ENCODE results near the gene ATP5MC2. TPM values are rescaled to one million over a fixed set of nuclear protein-coding genes. Genes with fewer than 3 reads are reported as not detected.
"Not testable (repeated sequence)": the region's sequence is repeated elsewhere in the genome, so short reads cannot be mapped to it uniquely, and the experiment has no call there.

Gene ATP5MC2
- total RNA-seq, 4 donors from 2014 or later: 194 to 295 (median 245) TPM

DNA sequence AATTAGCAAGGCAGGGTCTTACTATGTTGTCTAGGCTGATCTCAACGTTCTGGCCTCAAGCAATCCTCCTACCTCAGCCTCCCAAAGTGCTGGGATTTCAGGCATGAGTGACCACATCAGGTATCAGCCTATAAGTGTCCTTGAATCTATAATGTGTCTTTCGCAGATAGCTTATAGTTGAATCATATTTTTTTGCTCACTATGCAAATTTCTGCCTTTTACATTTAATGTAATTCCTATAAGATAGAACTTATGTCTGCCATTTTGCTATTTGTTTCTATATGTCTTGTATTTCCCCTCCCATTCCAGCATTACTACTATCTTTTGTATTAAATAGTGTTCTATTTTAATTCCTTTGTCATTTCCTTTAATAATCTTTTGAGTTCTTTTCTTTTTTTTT, 39.2 kb downstream of the ATP5MC2 start:
- no peak for ATAC-seq (ENCODE audit: low FRiP score)
- DNase-seq (ENCODE audit: low spot score): no peak
- TF ChIP-seq, protein P1, sequence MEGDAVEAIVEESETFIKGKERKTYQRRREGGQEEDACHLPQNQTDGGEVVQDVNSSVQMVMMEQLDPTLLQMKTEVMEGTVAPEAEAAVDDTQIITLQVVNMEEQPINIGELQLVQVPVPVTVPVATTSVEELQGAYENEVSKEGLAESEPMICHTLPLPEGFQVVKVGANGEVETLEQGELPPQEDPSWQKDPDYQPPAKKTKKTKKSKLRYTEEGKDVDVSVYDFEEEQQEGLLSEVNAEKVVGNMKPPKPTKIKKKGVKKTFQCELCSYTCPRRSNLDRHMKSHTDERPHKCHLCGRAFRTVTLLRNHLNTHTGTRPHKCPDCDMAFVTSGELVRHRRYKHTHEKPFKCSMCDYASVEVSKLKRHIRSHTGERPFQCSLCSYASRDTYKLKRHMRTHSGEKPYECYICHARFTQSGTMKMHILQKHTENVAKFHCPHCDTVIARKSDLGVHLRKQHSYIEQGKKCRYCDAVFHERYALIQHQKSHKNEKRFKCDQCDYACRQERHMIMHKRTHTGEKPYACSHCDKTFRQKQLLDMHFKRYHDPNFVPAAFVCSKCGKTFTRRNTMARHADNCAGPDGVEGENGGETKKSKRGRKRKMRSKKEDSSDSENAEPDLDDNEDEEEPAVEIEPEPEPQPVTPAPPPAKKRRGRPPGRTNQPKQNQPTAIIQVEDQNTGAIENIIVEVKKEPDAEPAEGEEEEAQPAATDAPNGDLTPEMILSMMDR (IDR thresholded peaks at IDR 0.05): no peak

DNA sequence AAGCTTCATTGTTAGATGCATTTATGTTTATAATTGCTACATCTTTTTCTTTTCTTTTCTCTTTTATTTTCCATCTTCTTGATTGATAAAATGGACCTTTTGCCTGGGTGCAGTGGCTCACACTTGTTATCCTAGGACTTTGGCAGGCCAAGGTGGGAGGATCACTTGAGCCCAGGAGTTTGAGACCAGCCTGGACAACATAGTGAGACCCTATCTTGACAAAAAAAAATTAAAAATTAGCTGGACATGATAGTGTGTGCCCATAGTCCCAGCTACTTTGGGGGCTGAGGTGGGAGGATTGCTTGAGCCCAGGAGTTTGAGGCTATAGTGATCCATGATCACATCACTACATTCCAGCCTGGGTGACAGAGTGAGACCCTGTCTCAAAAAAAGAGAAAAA, 40.2 kb downstream of the ATP5MC2 start:
- not testable (repeated sequence) for DNase-seq (ENCODE audit: low spot score); ATAC-seq (ENCODE audit: low FRiP score)

DNA sequence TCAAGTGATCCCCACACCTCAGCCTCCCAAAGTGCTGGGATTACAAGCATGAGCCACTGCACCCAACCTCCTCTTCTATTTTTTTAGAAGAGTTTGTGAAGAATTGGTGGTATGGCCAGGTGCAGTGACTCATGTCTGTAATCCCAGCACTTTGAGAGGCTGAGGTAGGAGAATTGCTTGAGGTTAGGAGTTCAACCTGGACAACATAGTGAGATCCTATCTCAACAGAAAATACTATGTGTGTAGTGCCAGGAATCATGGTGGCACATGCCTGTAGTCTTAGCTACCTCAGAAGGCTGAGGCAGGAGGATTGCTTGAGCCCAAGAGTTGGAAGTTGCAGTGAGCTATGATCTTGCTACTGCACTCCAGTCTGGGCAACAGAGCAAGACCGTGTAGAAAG, 44.2 kb downstream of the ATP5MC2 start:
- DNase-seq (ENCODE audit: low spot score) (no peak), ATAC-seq (ENCODE audit: low FRiP score) (no peak)
- TF ChIP-seq, protein P1 (IDR thresholded peaks at IDR 0.05): no peak

DNA sequence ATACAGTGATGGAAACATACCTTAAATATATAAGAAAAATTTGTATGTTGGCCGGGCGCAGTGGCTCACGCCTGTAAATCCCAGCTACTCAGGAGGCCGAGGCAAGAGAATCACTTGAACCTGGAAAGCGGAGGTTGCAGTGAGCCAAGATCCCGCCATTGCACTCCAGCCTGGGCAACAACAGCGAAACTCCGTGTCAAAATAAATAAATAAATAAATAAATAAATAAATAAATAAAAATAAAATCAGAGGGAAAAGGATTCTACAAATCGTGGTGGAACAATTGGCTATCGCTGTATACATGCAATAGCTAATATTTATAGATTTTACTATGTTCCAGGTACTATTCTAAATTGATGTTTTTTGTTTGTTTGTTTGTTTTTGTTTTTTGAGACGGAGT, 48.0 kb downstream of the ATP5MC2 start:
- TF ChIP-seq, protein P1 (IDR thresholded peaks at IDR 0.05): no peak
- ATAC-seq (ENCODE audit: low FRiP score) (no peak), DNase-seq (ENCODE audit: low spot score) (no peak)

DNA sequence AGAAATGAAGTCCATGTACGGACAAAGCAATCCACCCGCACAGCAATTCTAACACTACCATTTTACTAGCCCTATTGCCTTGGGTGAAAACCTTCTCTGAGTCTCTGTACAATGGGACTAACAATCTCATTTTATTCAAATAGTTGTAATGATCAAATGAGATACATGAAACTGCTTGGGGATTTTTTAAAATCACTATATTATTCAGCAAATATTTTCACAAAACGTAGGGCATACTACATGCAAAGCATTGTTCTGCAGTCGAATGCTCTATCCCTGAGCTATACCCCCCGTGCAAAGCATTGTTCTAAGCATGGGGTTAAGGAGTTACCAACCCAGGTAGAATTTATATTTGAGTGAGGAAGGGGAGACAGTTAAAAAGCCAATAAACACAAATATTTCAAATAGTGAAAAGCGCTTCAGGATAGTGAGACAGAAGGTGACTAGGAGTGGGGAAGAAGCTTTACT, 49.1 kb downstream of the ATP5MC2 start:
- no peak for ATAC-seq (ENCODE audit: low FRiP score)
- TF ChIP-seq, protein P1 (IDR thresholded peaks at IDR 0.05): no peak

DNA sequence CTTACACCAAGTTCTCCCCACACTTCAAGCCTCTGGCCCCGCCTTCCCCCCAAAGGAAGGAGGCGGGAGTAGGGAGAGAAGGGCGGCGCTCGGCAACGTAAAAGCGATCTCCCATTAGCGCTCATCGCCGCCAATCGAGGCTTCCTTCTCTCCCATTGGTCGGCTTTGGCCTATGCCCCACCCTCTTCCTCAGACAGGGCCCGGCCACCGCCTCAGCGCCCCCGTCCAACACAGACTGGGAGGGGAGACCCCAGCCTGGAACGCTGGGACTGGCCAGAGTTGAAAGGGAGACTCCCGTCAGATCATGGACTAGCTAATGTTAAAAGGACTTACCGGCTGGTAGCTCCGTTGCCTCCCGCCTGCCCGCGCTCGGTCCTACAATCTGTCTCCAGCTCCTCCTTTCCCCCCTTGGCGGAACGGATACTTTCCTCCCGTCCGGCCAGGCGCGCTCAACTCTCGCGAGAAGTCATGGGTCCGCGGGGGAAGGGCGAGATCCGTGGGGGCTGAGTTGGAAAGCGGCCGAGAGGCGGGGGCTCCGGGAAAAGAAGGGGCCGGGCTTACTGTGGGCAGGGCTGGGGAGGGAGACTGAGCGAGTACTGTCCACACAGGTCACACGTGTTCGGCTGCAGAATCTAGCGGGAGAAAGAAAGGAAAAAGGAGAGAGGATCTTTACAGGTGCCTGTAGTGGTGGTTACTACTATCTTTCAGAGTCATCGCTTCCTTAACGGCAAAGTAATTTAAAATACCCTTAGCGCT, 49.8 kb downstream of the ATP5MC2 start, which contains the start of gene ATF7:
ATF7 (minus strand) TSS at position 437 of the 756 bp plus-strand sequence. CDS start 25,382 bp downstream, outside the sequence.
- DNase-seq (ENCODE audit: low spot score) (peak; percentile 98), ATAC-seq (ENCODE audit: low FRiP score) (peak; percentile 100)
- TF ChIP-seq, protein P1 (IDR thresholded peaks at IDR 0.05): no peak

More for the DNA sequence above, 49.1 kb downstream of the ATP5MC2 start:
- DNase-seq (ENCODE audit: low spot score): no peak

DNA sequence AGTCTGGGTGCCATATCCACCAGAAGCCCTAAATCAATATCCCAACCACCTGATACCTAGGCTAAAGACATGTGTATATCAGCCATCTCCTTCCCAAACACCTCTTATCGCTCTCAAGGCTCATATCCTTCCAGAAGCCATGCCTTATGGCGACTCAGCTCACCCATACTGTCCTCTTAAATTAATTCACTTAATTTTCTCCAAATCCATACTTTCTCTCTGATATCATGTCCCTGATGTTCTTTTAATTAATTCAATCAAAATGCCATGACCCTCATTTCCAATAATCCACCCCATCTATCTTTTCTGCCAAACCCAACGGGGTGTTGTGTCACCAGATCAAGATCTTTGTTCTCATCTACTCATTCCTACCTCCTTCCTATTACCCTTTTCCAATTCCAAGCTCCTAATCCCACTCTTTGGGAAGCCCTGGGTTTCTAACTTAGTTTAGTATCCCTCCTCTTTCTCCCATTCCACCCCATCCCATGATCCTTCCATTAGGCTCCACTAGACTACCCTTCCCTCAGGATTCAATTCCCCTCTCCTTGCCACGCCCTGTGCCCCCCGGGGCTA, 50.4 kb downstream of the ATP5MC2 start:
- ATAC-seq (ENCODE audit: low FRiP score) (peak; percentile 0), DNase-seq (ENCODE audit: low spot score) (no peak)
- TF ChIP-seq, protein P1 (IDR thresholded peaks at IDR 0.05): no peak

Measured in omental fat pad (tissue), 4 donors.